GM06990 (cell line): ENCODE results near the gene TBCEL.

Experiments used
- DNase-seq: peaks from one replicate; pipeline ENCODE4 v3.0.0-alpha.2; 2011; ENCODE audit not compliant: insufficient read length; ENCODE audit errors: extremely low read depth
- H3K27me3 ChIP-seq: replicated peaks from 2 replicates; pipeline ENCODE4 v1.6.0; 2011; ENCODE audit warnings: low read length; ENCODE audit not compliant: control insufficient read depth, insufficient read depth
- H3K36me3 ChIP-seq: 2 replicates; pipeline ENCODE4 v1.5.1; 2011; ENCODE audit warnings: low read length; ENCODE audit not compliant: control insufficient read depth, insufficient read depth
- H3K4me3 ChIP-seq: replicated peaks from 2 replicates; pipeline ENCODE4 v1.5.1; 2011; ENCODE audit warnings: low read depth, mild to moderate bottlenecking, control low read depth, low read length
- TF ChIP-seq, protein P1 (sequence below): IDR thresholded peaks from 2 replicates; pipeline ENCODE4 v1.5.1; 2011; ENCODE audit warnings: low read length, control low read depth, mild to moderate bottlenecking, inconsistent platforms; ENCODE audit not compliant: insufficient read depth, poor library complexity, severe bottlenecking

The TBCEL gene

DNA sequence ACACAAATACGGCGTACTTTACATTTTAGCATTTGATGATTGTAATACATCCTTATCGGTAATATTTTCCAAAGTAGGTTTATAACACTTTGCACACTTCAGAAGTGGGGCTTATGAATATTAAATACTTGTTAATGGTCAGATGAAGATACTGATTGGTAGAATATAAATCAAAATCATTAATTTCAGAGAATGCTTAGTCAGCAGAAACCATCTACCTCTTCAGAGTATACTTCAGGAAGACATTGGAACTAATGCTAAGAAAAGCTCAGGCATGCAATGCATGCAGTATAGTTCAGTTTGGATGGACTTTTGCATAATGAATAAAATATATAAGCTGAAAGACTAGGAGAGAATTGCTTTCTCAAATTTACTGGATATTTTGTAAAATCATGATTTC is 57.4 kb downstream of the TBCEL start:
- Histone ChIP-seq H3K4me3 (no peak overlapping the region), H3K27me3 (no peaks in the 10 kb centered on the region), H3K36me3 (no peaks in the 10 kb centered on the region; the same call in 1 of the 2 replicates)
- TF ChIP-seq, protein P1, sequence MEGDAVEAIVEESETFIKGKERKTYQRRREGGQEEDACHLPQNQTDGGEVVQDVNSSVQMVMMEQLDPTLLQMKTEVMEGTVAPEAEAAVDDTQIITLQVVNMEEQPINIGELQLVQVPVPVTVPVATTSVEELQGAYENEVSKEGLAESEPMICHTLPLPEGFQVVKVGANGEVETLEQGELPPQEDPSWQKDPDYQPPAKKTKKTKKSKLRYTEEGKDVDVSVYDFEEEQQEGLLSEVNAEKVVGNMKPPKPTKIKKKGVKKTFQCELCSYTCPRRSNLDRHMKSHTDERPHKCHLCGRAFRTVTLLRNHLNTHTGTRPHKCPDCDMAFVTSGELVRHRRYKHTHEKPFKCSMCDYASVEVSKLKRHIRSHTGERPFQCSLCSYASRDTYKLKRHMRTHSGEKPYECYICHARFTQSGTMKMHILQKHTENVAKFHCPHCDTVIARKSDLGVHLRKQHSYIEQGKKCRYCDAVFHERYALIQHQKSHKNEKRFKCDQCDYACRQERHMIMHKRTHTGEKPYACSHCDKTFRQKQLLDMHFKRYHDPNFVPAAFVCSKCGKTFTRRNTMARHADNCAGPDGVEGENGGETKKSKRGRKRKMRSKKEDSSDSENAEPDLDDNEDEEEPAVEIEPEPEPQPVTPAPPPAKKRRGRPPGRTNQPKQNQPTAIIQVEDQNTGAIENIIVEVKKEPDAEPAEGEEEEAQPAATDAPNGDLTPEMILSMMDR = no peak
- no peak for DNase-seq

DNA sequence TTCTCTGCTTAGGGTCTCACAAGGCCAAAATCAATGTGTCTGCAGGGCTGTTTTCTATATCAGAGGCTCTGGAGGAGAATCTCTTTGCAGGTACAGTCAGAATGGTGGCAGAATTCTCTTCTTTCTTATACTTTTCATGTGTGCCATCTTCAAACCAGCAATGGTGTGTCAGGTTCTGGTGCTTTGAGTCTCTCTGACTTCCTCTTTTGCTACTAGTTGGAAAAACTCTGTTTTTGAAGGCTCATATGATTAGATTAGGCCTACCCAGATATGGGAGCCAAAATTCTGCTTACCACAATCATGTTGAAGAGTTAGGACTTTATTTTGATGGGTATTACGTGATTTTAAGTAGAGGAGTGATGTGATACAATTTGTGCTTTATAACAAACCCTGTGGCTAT is 58.3 kb downstream of the TBCEL start:
- Histone ChIP-seq H3K36me3 (no peaks in the 10 kb centered on the region; the same call in 1 of the 2 replicates), H3K27me3 (no peaks in the 10 kb centered on the region), H3K4me3 (no peak overlapping the region)
- DNase-seq = no peak
- TF ChIP-seq, protein P1 = no peak

DNA sequence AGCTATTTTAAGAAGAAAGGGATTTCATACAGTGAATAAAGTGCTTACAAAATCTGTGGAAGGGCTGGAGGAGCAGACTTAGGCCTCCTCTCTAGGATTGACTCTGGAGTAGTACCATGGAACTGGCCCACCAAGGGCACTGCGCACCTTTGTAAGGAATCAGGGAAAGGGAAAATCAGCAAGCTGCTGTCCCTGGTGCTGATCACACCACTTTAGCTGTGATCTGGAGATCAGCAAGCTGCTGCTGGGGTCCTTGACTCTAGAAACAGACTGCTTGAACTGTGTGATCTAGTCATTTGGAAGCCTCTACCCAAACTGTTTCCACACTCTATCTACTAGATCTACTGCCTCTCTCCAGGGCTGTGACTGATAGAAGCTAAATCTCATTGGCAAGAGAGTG is 58.8 kb downstream of the TBCEL start:
- no peak for DNase-seq
- TF ChIP-seq, protein P1 = no peak
- no peak overlapping the region for H3K4me3 ChIP-seq

DNA sequence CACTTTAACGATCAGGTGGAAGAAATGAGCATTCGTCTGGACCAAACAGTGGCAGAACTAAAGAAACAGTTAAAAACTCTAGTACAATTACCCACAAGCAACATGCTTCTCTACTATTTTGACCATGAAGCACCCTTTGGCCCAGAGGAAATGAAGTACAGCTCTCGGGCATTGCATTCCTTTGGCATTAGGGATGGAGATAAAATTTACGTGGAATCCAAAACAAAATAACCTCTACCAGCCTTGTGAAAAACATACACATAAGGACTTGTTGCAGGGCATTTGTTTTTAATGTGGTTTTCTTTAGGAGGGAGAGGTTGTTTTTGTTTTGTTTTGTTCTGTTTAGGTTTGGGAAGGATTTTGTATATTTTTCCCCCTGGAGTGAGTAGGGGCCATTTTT is 63.0 kb downstream of the TBCEL start:
- Histone ChIP-seq H3K4me3 (no peak overlapping the region), H3K36me3 (no peaks in the 10 kb centered on the region; the same call in 1 of the 2 replicates), H3K27me3 (no peaks in the 10 kb centered on the region)
- no peak for DNase-seq
- TF ChIP-seq, protein P1 = no peak

More for the DNA sequence above, 58.8 kb downstream of the TBCEL start:
- Histone ChIP-seq H3K36me3 (no peaks in the 10 kb centered on the region; the same call in 1 of the 2 replicates), H3K27me3 (no peaks in the 10 kb centered on the region)

DNA sequence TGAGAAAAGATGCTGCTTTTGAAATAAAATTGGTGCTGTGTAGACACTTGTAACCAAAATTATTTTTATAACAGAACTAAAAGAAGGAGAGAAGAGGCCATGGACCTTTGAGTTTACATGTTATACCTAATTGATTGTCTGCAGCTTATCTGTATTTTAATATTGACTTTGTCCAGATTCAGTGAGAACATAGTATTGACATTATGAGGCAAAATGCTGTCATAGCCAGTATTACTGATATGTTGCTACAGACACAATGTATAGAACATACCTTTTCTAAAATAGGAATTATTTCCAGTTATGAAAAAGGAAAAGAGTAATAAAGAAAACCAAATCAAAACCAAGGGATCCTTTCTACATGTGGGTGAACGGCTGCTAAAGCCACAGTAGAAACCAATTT is 65.7 kb downstream of the TBCEL start:
- TF ChIP-seq, protein P1 = no peak
- Histone ChIP-seq H3K36me3 (no peaks in the 10 kb centered on the region; the same call in 1 of the 2 replicates), H3K27me3 (no peaks in the 10 kb centered on the region), H3K4me3 (no peak overlapping the region)
- no peak for DNase-seq

DNA sequence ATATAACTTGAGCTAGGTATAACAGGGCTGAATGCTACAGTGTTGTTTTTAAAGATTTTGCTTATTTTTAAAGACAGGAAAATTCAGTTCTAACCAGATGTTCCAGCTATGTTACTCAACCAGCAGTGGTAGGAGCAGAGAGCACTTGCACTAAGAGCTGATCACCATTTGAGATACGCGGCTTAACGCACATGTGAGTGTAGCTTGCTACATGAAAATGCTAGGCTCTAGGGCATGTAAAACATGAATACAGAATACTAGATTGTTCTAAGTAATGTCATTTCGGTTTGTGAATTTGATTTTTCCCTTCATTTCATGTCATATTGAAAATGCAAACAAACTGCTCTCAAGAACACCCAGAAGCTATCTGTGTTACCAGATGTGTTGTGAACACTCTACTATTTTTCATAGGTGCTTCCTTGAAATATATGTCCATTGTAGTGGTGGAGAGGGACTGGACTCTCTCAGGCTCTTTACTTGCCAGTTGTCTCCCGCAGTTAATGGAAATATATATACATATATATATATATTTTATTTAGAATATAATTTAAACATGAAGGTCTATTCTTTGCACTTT is 66.3 kb downstream of the TBCEL start:
- Histone ChIP-seq H3K4me3 (no peak overlapping the region), H3K27me3 (no peaks in the 10 kb centered on the region), H3K36me3 (no peaks in the 10 kb centered on the region)
- TF ChIP-seq, protein P1 = no peak
- DNase-seq = no peak
